8988T (cell line): ENCODE data around the gene LAMA2.
"Not testable (repeated sequence)": the region's sequence is repeated elsewhere in the genome, so short reads cannot be mapped to it uniquely, and the experiment has no call there.

Experiments
- DNase-seq: peaks from one replicate; pipeline ENCODE4 v3.0.0; 2011

The LAMA2 gene

GRCh38 chr6:129134535-129134934, 251.6 kb downstream of the LAMA2 start:
- no peak for DNase-seq

GRCh38 chr6:129135451-129135850, 252.5 kb downstream of the LAMA2 start:
- no peak for DNase-seq

DNA sequence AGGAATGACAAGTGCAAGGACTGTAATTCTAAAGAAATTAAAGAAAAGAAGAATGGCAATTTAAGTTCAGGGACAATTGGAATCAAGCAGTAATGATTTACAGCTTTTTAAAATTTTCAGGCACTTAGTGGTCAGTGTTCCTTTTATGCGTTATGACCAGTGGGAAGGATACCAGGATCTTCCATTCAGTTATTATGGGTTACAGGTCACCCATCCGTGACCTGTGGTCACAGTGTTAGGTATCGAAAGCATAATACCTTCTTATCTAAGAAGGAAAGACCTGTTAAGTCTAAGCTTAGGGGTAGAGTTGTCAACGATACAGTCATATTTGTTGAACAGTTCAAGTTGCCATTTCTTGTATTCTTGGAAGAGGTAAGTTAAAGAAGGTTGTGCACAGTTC, 253.8 kb downstream of the LAMA2 start:
- DNase-seq: no peak

- no peak for DNase-seq
Observed at GRCh38 chr6:129138739-129139405, 255.9 kb downstream of the LAMA2 start.

DNA sequence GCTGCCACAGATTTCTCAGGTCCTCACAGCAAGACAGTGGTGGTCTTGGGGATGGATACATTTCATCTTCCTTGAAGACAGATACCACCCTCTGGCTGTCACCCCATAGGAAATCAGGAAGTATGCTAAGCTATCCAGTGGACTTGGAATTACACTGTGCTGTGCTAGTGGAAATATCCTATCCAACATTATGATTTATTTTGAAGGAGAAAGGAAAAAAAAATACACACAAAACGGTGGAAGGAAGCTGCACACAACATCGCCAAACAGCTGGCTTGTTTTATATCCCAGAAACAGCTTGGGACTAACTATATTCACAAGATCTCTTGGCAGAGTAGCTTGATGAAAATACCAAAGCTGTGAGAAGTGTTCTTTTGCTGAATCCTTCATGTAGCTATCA, 257.6 kb downstream of the LAMA2 start:
- DNase-seq: no peak

GRCh38 chr6:129141499-129141898, 258.6 kb downstream of the LAMA2 start:
- DNase-seq: no peak

DNA sequence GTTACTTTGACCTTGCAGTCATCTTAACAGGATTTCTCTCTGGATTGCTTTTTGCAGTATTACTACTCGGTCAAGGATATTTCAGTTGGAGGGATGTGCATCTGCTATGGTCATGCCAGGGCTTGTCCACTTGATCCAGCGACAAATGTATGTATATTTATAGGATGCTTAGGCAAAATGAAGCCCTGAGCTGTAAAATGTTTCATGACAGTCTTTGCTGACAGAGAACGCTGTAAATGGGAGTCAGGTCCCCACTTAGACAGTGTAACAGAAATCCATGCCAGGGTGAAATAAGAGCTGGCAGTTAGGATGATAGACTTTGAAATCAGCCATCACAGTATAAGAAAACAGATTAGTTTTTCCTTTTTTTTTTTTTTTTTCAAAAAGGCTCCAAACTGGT, 264.0 kb downstream of the LAMA2 start:
- no peak for DNase-seq

DNA sequence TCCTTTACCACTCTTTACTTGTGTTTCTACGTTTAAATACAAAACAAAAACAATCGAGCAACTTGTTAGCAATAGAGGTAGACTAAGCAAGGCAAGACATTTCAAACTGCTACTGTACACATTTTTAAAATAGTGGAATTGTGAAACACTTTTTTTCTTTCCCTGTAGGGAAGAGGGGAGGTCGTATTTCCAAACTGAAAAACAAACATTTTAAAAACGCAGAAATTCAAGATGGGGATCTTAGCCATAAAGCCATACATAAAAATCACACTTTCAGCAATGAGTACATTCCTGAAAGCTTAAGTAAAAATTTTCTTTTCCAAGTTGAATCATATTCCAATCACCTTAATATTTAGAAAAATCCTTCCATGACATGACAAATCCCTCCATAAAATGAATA, 267.6 kb downstream of the LAMA2 start:
- DNase-seq: no peak

DNA sequence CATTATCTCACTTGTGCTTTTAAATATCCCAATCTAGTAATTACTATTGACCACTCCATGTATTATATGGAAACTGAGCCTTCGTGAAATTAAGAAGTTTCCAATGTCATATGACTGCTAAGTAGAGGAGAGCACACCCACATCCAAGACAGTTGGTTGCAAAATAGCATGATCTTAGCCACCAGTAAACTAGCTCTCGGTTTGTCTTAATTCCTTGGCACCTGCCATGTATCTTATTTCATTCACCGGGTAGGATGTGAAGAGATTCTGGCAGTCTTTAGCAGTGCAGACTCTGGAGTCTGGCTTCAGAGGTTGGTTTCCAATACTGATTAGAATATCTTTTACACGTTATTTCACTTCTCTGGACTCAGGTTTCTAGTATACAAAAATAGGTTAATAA, 270.3 kb downstream of the LAMA2 start:
- DNase-seq: no peak

DNA sequence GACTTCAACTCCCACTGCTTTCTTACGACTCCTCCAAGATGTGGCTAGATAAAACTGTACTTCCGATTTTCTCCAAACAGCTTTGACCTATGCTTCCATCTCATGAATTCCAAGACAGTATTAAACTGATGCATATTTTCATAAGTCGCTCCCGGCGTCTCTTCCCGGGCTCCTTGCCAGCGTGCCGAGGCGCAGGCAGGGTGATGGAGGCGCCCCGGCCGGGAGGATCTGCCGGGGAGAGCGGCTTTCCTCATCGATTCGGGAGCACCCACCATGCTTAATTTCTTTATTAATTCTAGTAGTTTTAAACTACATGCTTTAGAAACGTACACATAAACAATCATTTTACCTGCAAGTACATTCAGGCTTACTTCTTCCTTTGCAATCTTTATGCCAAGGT, 276.3 kb downstream of the LAMA2 start:
- not testable (repeated sequence) for DNase-seq

- DNase-seq: no peak
Observed at GRCh38 chr6:129162605-129163004, 279.7 kb downstream of the LAMA2 start.

GRCh38 chr6:129163551-129163950, 280.6 kb downstream of the LAMA2 start:
- no peak for DNase-seq

GRCh38 chr6:129164032-129164431, 281.1 kb downstream of the LAMA2 start:
- no peak for DNase-seq

DNA sequence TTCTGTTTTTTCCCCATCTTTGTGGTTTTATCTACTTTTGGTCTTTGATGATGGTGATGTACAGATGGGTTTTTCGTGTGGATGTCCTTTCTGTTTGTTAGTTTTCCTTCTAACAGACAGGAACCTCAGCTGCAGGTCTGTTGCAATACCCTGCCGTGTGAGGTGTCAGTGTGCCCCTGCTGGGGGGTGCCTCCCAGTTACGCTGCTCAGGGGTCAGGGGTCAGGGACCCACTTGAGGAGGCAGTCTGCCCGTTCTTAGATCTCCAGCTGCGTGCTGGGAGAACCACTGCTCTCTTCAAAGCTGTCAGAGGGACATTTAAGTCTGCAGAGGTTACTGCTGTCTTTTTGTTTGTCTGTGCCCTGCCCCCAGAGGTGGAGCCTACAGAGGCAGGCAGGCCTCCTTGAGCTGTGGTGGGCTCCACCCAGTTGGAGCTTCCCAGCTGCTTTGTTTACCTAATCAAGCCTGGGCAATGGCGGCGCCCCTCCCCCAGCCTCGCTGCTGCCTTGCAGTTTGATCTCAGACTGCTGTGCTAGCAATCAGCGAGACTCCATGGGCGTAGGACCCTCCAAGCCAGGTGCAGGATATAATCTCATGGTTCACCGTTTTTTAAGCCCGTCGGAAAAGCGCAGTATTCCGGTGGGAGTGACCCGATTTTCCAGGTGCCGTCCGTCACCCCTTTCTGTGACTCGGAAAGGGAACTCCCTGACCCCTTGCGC, 289.5 kb downstream of the LAMA2 start:
- not testable (repeated sequence) for DNase-seq

- DNase-seq: no peak
Observed at GRCh38 chr6:129175066-129175465, 292.1 kb downstream of the LAMA2 start.

GRCh38 chr6:129177801-129178200, 294.9 kb downstream of the LAMA2 start:
- DNase-seq: no peak

DNA sequence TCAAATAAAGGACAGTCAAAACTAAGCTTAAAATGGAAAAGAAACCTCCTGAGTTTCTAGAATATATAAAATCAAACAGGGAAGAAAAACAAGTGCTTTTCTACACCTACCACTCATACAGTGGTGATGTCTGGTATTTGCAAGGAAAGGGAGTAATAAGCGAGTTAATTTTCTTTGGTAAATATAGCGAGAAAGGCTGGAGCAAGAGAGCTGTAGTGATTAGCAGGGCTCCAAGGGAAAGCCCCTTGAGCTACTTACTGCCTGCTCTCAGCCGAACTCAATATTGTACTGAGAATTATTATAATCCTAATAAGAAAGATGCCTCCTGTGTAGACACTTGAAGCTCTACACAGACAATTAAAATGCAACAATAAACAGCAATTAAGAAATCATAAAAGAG, 296.3 kb downstream of the LAMA2 start:
- no peak for DNase-seq

- no peak for DNase-seq
Observed at GRCh38 chr6:129181001-129181400, 298.1 kb downstream of the LAMA2 start.

DNA sequence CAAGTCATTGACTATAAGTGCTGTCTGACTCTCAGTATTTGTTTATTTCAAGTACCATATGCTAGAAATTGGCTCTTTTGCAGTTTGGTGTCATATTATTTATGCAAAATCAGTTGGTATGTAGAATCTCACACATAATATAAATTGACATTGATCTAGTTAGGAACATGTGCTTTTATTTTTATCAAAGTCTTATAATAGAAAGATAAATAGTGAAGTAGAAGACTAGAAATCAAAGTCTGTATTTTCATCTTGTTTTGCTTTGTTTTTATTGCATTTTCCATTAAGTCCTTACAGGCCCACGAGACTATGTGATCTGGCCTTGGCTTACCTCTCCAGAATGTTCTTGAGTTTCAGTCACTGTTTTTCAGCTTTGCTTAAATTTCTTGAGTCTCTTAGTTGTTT, 300.3 kb downstream of the LAMA2 start:
- DNase-seq: no peak

- DNase-seq: no peak
Observed at GRCh38 chr6:129183681-129184301, 300.9 kb downstream of the LAMA2 start.

DNA sequence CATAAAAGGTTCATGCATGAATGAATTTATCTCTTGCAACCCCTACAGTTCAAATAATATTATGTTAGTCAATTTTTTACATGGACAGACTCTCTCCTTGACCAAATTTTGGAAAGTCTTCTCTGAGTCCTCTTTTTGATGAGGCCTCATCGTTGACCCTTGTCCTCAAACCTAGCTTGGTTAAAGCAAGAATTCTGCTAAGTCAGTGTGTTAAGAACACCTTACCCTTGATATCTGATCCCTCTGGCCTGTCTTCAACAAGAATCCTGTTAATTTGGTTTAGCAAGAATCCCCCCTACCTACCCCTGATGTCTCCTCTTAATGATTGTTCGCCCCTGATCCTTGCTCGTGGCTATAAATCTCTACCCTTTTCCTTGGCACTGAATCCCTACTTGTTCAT, 301.4 kb downstream of the LAMA2 start:
- no peak for DNase-seq

- DNase-seq: no peak
Observed at GRCh38 chr6:129184808-129185366, 301.9 kb downstream of the LAMA2 start.

- DNase-seq: no peak
Observed at GRCh38 chr6:129186988-129187387, 304.1 kb downstream of the LAMA2 start.

DNA sequence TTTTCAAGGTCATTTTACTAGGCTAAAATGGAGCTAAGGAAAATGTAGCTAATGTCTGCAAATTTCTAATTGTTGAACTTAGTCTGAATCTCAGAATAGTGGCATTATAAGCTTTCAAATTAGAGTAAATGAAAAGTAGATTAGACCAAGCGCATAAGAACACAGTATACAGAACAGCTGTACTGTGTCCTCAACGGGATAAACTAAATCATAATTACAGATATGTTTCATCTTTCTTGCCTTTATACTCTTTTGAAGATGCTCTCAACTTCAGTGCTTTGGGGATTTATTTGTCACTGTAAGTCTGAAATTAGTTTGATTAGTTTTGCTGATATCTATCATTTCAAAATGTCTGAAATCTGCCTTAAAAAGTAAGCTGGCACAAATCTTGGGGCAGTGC, 305.4 kb downstream of the LAMA2 start:
- no peak for DNase-seq
